Prostate gland (tissue), 2 donors: ENCODE results near the gene CLEC14A. TPM values are rescaled to one million over a fixed set of nuclear protein-coding genes. Genes with fewer than 3 reads are reported as not detected.
A peak's percentile ranks its signal among the peaks of the same experiment; 100 is the strongest.

ENCODE experiments used
- DNase-seq: peaks from one replicate; pipeline ENCODE4 v3.0.0-alpha.2; 2019; ENCODE audit warnings: low spot score
- H3K27ac ChIP-seq, 2 donors: fragments of 200-600 bp; sonication (generic); 2 replicates each; pipeline ENCODE4 v1.5.1; 2017 to 2019
- H3K27me3 ChIP-seq: fragments of 200-600 bp; sonication (generic); replicated peaks from 2 replicates; pipeline ENCODE4 v1.5.1; 2019; ENCODE audit not compliant: insufficient read depth
- H3K36me3 ChIP-seq, 2 donors: fragments of 200-600 bp; sonication (generic); 1 replicate in 1 of 2; 2 replicates in 1 of 2; pipeline versions ENCODE4 v1.5.1 to v1.8.1; 2017 to 2019
- H3K4me1 ChIP-seq: fragments of 200-600 bp; sonication (generic); replicated peaks from 2 replicates; pipeline ENCODE4 v1.5.1; 2019
- H3K4me3 ChIP-seq, 2 donors: fragments of 200-600 bp; sonication (generic); 2 replicates each; pipeline ENCODE4 v1.5.1; 2017 to 2019
- H3K9me3 ChIP-seq: fragments of 200-600 bp; sonication (generic); 2 replicates; pipeline ENCODE4 v1.5.1; 2017
- POLR2A ChIP-seq: fragments of 450-650 bp; IDR thresholded peaks from one replicate; pipeline ENCODE4 v1.6.1; 2016; ENCODE audit warnings: antibody characterized with exemption, mild to moderate bottlenecking
- POLR2AphosphoS5 ChIP-seq: sonication (generic); formaldehyde crosslinking; IDR thresholded peaks from one replicate; pipeline ENCODE4 v1.6.1; 2017; ENCODE audit warnings: antibody characterized with exemption
- WGBS: methylation state at CpG from one replicate; pipeline ENCODE4 v1.1.5; 2018; 5-methylcytosine and 5-hydroxymethylcytosine counted together
- intact Hi-C: fragments of 100-400 bp; cut with DNase I; formaldehyde crosslinking; loops from one replicate; pipeline ENCODE4 v1.14.2; 2022
- total RNA-seq, 2 donors: library from RNA; depleted of rRNA; stranded (reverse); fragments of >200 nt; gene quantifications; one replicate each; pipeline ENCODE4 v1.1.0, GENCODE V29; 2016
- TF ChIP-seq, protein P1 (sequence below), 4 experiments: fragments of 200-600 bp in 2 of 4; fragments of 450-650 bp in 2 of 4; sonication (generic) in 2 of 4; IDR thresholded peaks; 1 replicate in 3 of 4; 2 replicates in 1 of 4; pipeline ENCODE4 v1.5.1; 2016 to 2019; ENCODE audit warnings: antibody characterized with exemption in 4 of 4, mild to moderate bottlenecking in 2 of 4, moderate library complexity in 2 of 4

Gene CLEC14A
- total RNA-seq, 2 donors from 2014 or later, result 16.4 to 19.8 TPM

DNA sequence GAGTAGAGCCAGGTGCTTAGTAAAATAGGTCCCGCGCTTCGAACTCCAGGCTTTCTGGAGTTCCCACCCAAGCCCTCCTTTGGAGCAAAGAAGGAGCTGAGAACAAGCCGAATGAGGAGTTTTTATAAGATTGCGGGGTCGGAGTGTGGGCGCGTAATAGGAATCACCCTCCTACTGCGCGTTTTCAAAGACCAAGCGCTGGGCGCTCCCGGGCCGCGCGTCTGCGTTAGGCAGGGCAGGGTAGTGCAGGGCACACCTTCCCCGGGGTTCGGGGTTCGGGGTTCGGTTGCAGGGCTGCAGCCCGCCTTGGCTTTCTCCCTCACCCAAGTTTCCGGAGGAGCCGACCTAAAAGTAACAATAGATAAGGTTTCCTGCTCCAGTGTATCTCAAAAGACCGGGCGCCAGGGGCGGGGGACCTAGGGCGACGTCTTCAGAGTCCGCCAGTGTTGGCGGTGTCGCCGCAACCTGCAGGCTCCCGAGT, 44.6 kb downstream of the CLEC14A start:
- no peak for DNase-seq
- TF ChIP-seq, protein P1, sequence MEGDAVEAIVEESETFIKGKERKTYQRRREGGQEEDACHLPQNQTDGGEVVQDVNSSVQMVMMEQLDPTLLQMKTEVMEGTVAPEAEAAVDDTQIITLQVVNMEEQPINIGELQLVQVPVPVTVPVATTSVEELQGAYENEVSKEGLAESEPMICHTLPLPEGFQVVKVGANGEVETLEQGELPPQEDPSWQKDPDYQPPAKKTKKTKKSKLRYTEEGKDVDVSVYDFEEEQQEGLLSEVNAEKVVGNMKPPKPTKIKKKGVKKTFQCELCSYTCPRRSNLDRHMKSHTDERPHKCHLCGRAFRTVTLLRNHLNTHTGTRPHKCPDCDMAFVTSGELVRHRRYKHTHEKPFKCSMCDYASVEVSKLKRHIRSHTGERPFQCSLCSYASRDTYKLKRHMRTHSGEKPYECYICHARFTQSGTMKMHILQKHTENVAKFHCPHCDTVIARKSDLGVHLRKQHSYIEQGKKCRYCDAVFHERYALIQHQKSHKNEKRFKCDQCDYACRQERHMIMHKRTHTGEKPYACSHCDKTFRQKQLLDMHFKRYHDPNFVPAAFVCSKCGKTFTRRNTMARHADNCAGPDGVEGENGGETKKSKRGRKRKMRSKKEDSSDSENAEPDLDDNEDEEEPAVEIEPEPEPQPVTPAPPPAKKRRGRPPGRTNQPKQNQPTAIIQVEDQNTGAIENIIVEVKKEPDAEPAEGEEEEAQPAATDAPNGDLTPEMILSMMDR (IDR thresholded peaks at IDR 0.05), result no peak
- TF ChIP-seq POLR2A, result no peak
- no peak for TF ChIP-seq POLR2AphosphoS5
- H3K27me3 ChIP-seq, result peaks cover 8% of the 10 kb centered on the region
- WGBS, result 6% methylated on average over 34 of the region's 34 CpGs
- H3K36me3 ChIP-seq, result no peaks in the 10 kb centered on the region
- H3K4me1 ChIP-seq, result no peaks in the 10 kb centered on the region
- H3K27ac ChIP-seq, result no peak overlapping the region
- no peaks in the 10 kb centered on the region for H3K9me3 ChIP-seq
- peak overlapping the region in 1 of 2 donors; percentile 8 for H3K4me3 ChIP-seq
- intact Hi-C loops, result no loop called here

DNA sequence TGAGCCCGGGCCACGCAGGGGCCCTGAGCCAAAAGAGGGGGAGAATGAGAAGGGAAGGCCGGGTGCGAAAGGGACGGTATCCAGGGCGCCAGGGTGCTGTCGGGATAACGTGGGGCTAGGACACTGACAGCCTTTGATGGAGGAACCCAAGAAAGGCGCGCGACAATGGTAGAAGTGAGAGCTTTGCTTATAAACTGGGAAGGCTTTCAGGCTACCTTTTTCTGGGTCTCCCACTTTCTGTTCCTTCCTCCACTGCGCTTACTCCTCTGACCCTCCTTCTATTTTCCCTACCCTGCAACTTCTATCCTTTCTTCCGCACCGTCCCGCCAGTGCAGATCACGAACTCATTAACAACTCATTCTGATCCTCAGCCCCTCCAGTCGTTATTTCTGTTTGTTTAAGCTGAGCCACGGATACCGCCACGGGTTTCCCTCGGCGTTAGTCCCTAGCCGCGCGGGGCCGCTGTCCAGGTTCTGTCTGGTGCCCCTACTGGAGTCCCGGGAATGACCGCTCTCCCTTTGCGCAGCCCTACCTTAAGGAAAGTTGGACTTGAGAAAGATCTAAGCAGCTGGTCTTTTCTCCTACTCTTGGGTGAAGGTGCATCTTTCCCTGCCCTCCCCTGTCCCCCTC, 45.2 kb downstream of the CLEC14A start:
- intact Hi-C loops, result no loop called here
- no peaks in the 10 kb centered on the region for H3K4me1 ChIP-seq
- TF ChIP-seq, protein P1 (IDR thresholded peaks at IDR 0.05), result no peak
- TF ChIP-seq POLR2A (no peak), POLR2AphosphoS5 (no peak)
- DNase-seq, result no peak
- peak overlapping the region in 1 of 2 donors; percentile 8 for H3K4me3 ChIP-seq
- 2% methylated on average over 29 of the region's 29 CpGs for WGBS
- no peak overlapping the region for H3K27ac ChIP-seq
- H3K36me3 ChIP-seq, result no peaks in the 10 kb centered on the region
- peaks cover 8% of the 10 kb centered on the region for H3K27me3 ChIP-seq
- no peaks in the 10 kb centered on the region for H3K9me3 ChIP-seq

DNA sequence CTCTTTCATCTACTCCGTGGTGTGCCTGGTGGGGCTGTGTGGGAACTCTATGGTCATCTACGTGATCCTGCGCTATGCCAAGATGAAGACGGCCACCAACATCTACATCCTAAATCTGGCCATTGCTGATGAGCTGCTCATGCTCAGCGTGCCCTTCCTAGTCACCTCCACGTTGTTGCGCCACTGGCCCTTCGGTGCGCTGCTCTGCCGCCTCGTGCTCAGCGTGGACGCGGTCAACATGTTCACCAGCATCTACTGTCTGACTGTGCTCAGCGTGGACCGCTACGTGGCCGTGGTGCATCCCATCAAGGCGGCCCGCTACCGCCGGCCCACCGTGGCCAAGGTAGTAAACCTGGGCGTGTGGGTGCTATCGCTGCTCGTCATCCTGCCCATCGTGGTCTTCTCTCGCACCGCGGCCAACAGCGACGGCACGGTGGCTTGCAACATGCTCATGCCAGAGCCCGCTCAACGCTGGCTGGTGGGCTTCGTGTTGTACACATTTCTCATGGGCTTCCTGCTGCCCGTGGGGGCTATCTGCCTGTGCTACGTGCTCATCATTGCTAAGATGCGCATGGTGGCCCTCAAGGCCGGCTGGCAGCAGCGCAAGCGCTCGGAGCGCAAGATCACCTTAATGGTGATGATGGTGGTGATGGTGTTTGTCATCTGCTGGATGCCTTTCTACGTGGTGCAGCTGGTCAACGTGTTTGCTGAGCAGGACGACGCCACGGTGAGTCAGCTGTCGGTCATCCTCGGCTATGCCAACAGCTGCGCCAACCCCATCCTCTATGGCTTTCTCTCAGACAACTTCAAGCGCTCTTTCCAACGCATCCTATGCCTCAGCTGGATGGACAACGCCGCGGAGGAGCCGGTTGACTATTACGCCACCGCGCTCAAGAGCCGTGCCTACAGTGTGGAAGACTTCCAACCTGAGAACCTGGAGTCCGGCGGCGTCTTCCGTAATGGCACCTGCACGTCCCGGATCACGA, 46.0 kb downstream of the CLEC14A start:
- 6% methylated on average over 58 of the region's 69 CpGs for WGBS
- H3K36me3 ChIP-seq, result no peaks in the 10 kb centered on the region
- no peak for DNase-seq
- H3K4me3 ChIP-seq, result peak overlapping the region; percentile 4 to 24
- H3K9me3 ChIP-seq, result no peaks in the 10 kb centered on the region
- TF ChIP-seq, protein P1 (IDR thresholded peaks at IDR 0.05), result no peak
- TF ChIP-seq POLR2A, result no peak
- H3K27ac ChIP-seq, result no peak overlapping the region
- intact Hi-C loops, result no loop called here
- H3K4me1 ChIP-seq, result no peaks in the 10 kb centered on the region
- H3K27me3 ChIP-seq, result peaks cover 8% of the 10 kb centered on the region

DNA sequence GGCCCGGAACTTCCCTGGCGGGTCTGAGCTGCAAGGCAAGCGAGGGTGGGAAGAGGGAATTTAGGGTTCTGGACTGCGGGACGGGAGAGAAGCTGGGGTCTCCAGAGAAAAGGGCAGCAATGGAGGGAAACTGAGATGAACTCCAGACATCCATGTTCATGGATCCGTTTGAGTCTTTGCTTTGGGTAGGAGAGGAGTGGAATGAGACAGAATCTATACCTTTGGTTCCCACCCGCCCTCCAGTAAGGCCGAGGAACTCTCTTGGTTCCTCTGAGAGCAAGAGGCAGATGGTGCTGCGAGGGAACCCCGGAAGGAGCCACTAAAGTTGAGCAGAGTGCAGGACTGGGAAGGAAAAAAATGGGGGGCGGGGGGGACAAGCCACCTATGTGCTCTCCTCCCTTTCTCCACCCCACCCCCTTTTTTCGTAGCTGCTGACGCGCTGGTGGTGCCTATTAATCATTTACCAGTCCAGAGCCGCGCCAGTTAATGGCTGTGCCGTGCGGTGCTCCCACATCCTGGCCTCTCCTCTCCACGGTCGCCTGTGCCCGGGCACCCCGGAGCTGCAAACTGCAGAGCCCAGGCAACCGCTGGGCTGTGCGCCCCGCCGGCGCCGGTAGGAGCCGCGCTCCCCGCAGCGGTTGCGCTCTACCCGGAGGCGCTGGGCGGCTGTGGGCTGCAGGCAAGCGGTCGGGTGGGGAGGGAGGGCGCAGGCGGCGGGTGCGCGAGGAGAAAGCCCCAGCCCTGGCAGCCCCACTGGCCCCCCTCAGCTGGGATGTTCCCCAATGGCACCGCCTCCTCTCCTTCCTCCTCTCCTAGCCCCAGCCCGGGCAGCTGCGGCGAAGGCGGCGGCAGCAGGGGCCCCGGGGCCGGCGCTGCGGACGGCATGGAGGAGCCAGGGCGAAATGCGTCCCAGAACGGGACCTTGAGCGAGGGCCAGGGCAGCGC, 47.0 kb downstream of the CLEC14A start:
- under 1% methylated on average over 52 of the region's 59 CpGs for WGBS
- TF ChIP-seq POLR2A, result no peak
- TF ChIP-seq POLR2AphosphoS5, result no peak
- TF ChIP-seq, protein P1 (IDR thresholded peaks at IDR 0.05), result no peak
- no peak for DNase-seq

More for the DNA sequence above, 47.0 kb downstream of the CLEC14A start:
- Histone ChIP-seq H3K4me3 (peak overlapping the region; percentile 4 to 24), H3K27me3 (peaks cover 8% of the 10 kb centered on the region), H3K4me1 (no peaks in the 10 kb centered on the region), H3K9me3 (no peaks in the 10 kb centered on the region), H3K36me3 (no peaks in the 10 kb centered on the region), H3K27ac (no peak overlapping the region)
- intact Hi-C loops, result no loop called here
